HFF-Myc (cell line): ENCODE results near the gene FBXO9.

Experiments
- DNase-seq: peaks from one replicate; pipeline ENCODE4 v3.0.0-alpha.2; 2011; ENCODE audit warnings: low read depth; ENCODE audit errors: extremely low read depth
- H3K4me3 ChIP-seq: replicated peaks from 2 replicates; pipeline ENCODE4 v1.5.1; 2011; ENCODE audit warnings: low read depth, mild to moderate bottlenecking, control low read depth, low read length
- TF ChIP-seq, protein P1 (sequence below): IDR thresholded peaks from 2 replicates; pipeline ENCODE4 v1.5.1; 2012; ENCODE audit warnings: mild to moderate bottlenecking, low read depth, low read length, control low read depth; ENCODE audit errors: missing control alignments

FBXO9 gene

DNA sequence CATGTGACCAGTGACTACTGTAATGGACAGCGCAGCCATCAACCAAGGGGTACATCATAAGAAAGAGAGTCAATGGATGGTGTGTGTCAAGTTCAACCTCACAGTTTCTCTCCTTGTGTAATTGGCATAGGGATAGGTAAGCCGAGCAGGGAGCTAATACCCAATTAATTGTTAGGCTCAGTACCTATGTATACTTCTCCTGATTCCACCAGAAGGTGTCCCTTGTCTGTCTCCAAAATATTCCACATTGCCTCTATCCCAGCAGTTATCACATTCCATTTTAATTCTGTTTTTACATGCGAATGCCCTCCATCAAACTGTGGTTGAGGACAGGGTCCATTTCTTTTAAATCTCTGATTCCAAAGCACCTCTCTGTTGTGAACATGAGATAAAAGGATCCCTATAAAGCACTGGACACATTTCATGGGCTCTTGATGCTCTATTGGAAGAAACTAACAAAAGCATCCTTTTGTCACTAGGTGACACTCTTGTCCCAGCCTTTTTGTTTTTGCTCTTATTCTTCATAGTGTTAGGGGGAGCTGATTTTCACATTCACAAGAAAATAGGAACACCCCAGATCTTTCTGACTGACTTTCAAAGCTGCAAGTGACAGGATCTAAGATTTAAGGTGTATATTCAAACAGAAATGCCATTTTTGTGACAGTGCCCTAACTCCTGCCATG is 38.9 kb downstream of the FBXO9 start:
- TF ChIP-seq, protein P1, sequence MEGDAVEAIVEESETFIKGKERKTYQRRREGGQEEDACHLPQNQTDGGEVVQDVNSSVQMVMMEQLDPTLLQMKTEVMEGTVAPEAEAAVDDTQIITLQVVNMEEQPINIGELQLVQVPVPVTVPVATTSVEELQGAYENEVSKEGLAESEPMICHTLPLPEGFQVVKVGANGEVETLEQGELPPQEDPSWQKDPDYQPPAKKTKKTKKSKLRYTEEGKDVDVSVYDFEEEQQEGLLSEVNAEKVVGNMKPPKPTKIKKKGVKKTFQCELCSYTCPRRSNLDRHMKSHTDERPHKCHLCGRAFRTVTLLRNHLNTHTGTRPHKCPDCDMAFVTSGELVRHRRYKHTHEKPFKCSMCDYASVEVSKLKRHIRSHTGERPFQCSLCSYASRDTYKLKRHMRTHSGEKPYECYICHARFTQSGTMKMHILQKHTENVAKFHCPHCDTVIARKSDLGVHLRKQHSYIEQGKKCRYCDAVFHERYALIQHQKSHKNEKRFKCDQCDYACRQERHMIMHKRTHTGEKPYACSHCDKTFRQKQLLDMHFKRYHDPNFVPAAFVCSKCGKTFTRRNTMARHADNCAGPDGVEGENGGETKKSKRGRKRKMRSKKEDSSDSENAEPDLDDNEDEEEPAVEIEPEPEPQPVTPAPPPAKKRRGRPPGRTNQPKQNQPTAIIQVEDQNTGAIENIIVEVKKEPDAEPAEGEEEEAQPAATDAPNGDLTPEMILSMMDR = no peak
- no peak for DNase-seq
- no peak overlapping the region for H3K4me3 ChIP-seq

GRCh38 chr6:53104916-53105315 is 39.7 kb downstream of the FBXO9 start:
- TF ChIP-seq, protein P1 = no peak
- no peak overlapping the region for H3K4me3 ChIP-seq
- no peak for DNase-seq

DNA sequence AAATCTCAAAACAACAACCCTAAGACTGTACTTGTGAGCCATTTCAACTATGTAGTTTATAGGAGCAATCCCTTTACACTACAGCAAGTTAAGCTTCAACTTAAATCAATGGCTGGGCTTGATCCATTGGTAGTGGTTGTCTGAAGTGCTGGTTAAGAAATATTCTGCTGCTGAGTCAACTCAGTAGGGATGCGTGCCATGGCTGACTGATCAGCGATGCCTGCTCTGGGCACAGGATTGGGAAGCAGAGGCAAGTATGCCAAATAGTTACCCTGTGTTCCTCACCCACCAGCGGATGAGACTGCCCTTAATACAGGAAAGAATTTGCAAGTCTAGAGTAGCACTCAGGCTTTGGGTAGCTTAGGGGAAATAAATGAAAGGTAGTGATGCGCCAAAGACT is 41.9 kb downstream of the FBXO9 start:
- TF ChIP-seq, protein P1 = no peak
- no peak overlapping the region for H3K4me3 ChIP-seq
- no peak for DNase-seq

- TF ChIP-seq, protein P1 = no peak
- no peak for DNase-seq
Measured at GRCh38 chr6:53109612-53110011, 44.4 kb downstream of the FBXO9 start.

GRCh38 chr6:53111865-53112264 is 46.7 kb downstream of the FBXO9 start:
- DNase-seq = no peak
- no peak overlapping the region for H3K4me3 ChIP-seq
- TF ChIP-seq, protein P1 = no peak

More at GRCh38 chr6:53109612-53110011, 44.4 kb downstream of the FBXO9 start:
- H3K4me3 ChIP-seq = no peak overlapping the region

DNA sequence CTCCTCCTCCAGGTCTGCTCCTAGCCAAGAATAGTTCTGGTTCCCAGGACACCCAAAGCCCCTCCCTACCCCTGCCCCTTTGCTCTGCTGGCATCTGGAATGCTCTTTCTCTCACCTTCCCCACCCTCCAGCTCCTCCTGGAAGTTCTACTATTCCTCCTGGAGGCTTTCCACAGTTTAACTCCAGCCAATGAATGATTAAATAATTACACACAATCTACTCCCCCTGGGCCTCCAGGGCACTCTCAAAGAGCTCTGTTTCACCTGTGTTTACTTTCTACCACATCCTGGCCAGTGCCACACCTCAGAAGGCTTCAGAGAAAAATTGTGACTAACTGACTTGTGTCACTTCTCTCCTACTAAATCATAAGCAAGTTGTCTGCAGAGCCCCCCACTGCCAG is 47.2 kb downstream of the FBXO9 start:
- H3K4me3 ChIP-seq = no peak overlapping the region
- DNase-seq = no peak

More for the DNA sequence above, 47.2 kb downstream of the FBXO9 start:
- TF ChIP-seq, protein P1 = no peak
